Coronary artery (tissue), 2 donors: ENCODE data around the gene NDST4.

ENCODE experiments used
- DNase-seq: peaks from one replicate; pipeline ENCODE4 v3.0.0-alpha.2; 2017; ENCODE audit warnings: low spot score
- H3K27ac ChIP-seq, 2 donors: fragments of 200-600 bp; sonication (generic); one replicate each; pipeline ENCODE4 v1.5.1; 2016 to 2019
- H3K4me3 ChIP-seq: fragments of 200-600 bp; sonication (generic); 2 replicates; pipeline ENCODE4 v1.5.1; 2016; ENCODE audit warnings: mild to moderate bottlenecking, moderate library complexity
- TF ChIP-seq, protein P1 (sequence below): fragments of 200-600 bp; sonication (generic); IDR thresholded peaks from one replicate; pipeline ENCODE4 v1.5.1; 2019; ENCODE audit warnings: antibody characterized with exemption

NDST4 gene

GRCh38 chr4:114866901-114867670 lies 246.3 kb downstream of the NDST4 start:
- Histone ChIP-seq H3K27ac (no peak overlapping the region), H3K4me3 (no peak overlapping the region)
- DNase-seq: no peak
- TF ChIP-seq, protein P1, sequence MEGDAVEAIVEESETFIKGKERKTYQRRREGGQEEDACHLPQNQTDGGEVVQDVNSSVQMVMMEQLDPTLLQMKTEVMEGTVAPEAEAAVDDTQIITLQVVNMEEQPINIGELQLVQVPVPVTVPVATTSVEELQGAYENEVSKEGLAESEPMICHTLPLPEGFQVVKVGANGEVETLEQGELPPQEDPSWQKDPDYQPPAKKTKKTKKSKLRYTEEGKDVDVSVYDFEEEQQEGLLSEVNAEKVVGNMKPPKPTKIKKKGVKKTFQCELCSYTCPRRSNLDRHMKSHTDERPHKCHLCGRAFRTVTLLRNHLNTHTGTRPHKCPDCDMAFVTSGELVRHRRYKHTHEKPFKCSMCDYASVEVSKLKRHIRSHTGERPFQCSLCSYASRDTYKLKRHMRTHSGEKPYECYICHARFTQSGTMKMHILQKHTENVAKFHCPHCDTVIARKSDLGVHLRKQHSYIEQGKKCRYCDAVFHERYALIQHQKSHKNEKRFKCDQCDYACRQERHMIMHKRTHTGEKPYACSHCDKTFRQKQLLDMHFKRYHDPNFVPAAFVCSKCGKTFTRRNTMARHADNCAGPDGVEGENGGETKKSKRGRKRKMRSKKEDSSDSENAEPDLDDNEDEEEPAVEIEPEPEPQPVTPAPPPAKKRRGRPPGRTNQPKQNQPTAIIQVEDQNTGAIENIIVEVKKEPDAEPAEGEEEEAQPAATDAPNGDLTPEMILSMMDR: no peak

GRCh38 chr4:114864060-114864459 lies 249.4 kb downstream of the NDST4 start:
- no peak for DNase-seq
- TF ChIP-seq, protein P1: no peak
- Histone ChIP-seq H3K4me3 (no peak overlapping the region), H3K27ac (no peak overlapping the region)

DNA sequence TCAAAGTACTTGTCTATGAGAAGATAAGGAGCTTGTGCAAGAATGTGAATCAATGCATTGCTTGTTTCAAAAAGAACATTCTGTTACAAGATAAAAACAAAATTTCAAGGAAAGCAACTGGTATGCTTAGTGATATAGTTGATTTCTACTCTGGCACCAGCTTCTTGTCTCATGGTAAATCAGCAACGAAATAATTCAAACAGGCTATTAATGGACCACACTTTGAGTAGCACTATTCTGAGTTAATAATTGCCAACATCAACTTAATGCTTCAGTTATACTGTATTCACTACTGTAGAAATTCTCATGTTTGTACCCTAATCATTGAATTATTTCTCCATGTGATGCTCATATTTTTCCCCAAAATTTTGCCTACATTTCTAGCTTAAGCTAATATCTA lies 252.6 kb downstream of the NDST4 start:
- TF ChIP-seq, protein P1: no peak
- Histone ChIP-seq H3K27ac (no peak overlapping the region), H3K4me3 (no peak overlapping the region)
- no peak for DNase-seq

DNA sequence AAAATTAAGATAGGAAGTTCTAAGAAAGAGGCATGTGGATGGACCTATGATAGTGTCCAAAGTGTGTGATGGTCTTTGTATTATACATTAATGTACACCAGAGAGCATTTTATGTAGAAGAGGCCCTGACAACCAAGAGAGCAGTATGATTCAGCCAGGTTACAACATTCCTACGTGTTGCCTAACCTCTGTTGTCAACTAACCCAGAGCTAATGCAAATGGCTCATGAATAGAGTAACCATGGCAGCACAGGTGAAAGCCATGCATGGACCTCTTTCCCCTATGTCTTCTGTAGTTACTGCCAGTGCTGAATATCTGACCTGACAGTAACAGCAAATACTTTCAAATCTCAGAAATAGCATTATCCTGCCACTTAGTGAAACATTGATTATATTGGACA lies 255.6 kb downstream of the NDST4 start:
- Histone ChIP-seq H3K4me3 (no peak overlapping the region), H3K27ac (no peak overlapping the region)
- no peak for DNase-seq
- TF ChIP-seq, protein P1: no peak

GRCh38 chr4:114839986-114840385 lies 273.4 kb downstream of the NDST4 start:
- H3K27ac ChIP-seq: no peak overlapping the region
- TF ChIP-seq, protein P1: no peak
- no peak overlapping the region for H3K4me3 ChIP-seq
- DNase-seq: no peak

DNA sequence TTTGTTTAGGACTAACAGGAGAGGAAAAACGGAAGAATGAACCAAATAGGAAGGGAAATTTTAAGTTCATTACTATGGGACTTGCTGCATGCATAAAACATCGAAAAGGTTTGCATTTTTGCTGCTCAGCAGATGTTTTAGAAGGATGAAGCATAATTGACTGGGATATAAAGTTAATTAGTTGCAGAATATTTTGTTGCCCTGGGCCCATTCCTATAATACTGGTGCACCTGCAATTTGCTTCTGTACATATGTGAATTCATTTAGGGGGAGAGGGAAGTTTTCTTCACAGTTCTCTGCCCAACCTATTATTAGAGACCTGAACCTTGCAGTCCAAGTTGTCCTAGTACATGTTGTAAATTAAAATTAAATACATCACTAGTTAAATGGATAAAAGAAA lies 282.8 kb downstream of the NDST4 start:
- no peak for DNase-seq
- TF ChIP-seq, protein P1: no peak
- H3K4me3 ChIP-seq: no peak overlapping the region
- H3K27ac ChIP-seq: no peak overlapping the region

DNA sequence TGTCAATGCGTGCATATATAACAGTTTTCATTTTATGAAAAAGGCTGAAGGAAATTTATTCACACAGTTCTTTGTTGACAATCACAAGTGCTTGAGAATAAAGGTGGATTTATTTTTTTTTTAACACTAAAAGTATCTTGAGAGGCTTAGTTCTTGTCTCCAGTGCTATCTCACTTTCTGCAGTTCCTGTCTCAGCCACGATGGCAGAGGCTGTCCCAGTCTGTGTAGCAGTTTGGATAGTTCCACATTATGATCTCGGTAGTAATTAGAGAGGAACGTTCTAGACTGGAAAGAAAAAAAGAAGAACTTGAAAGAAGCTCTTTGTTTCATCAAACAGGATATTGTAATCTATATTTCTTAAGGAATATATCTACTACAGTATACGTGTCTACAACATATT lies 285.8 kb downstream of the NDST4 start:
- TF ChIP-seq, protein P1: no peak
- Histone ChIP-seq H3K4me3 (no peak overlapping the region), H3K27ac (no peak overlapping the region)
- DNase-seq: no peak
